GM21526 (cell line): ENCODE results near the gene EVL.

Source experiments
- ATAC-seq: cut with Tn5 transposase; IDR thresholded peaks from one replicate; pipeline ENCODE4 v1.9.1; 2021; ENCODE audit warnings: moderate library complexity; ENCODE audit not compliant: unreplicated experiment, low FRiP score

EVL gene

GRCh38 chr14:100080206-100080605 is 15.0 kb downstream of the EVL start:
- no peak for ATAC-seq

DNA sequence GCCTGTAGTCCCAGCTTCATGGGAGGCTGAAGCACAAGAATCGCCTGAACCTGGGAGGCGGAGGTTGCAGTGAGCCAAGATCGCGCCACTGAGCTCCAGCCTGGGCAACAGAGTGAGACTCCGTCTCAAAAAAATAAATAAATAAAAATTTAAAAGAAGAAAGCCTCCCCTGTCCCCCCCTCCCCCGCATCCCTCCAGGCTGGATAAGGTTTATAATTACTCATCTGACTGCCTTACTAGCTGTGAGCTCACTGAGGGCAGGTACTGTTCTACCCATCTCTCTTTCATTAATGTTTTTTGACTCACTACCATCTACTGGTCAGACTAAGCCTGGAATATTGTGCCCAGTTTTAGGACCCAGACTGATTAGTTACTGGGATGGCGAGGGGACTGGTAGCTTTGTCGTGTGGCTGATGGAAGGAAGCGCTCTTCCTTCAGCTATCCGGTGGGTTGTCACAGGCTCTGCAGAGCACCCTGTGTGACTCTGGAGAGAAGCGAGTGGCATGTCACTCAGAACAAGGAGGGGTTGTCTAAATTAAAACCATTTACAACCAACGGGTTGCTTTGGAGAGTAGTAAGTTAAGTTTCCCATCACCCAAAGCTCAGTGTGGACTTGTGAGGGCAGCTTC is 16.9 kb downstream of the EVL start:
- no peak for ATAC-seq

DNA sequence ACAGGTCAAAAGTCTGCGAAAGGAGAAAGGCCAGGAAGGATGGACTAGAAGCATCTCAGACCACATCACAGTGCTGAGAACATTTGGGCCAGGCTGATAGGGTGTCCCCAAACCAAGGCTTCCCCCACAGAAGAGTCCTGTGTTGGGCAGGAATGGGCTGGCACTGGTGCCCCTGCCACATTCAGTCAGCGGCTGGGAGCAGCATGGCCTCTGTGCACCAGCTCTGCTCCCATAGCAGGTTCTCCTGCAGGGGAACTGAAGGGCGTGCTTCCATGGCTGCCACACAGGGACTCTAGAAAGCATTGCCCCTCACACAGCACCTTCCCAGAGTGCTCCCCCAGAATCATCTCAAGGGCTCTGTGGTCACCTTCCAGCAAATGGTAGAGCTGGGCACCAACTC is 17.5 kb downstream of the EVL start:
- no peak for ATAC-seq

DNA sequence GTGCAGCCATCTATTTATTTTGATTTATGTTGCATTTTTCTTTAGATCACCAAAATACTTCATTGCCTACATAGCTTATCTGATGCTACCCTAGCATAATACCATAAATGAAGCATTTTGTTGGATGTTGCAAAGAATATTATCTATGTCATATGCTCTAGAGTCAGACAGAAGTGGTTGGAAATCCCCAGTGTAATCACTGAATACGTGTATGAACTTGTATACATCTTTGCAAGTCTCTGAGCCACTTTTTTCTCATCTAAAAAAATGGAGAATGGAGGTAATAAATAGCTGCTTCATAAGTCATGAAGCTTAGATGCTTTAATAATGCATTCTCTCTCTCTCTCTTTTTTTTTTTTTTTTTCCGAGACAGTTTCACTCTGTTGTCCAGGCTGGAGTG is 18.5 kb downstream of the EVL start:
- ATAC-seq: no peak

DNA sequence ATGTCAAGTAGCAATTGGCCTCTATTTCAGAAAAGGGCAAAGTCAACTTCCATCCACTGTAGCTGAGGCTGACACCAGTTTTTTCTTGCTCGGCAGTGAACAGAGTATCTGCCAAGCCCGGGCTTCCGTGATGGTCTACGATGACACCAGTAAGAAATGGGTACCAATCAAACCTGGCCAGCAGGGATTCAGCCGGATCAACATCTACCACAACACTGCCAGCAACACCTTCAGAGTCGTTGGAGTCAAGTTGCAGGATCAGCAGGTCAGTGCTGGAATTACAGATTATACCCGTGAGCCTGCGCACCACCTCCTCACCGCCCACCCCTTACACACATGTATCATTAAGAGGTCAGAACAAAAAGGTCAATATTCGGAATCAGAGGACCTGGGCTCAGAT is 19.4 kb downstream of the EVL start:
- no peak for ATAC-seq

GRCh38 chr14:100085462-100085861 is 20.2 kb downstream of the EVL start:
- ATAC-seq: no peak

DNA sequence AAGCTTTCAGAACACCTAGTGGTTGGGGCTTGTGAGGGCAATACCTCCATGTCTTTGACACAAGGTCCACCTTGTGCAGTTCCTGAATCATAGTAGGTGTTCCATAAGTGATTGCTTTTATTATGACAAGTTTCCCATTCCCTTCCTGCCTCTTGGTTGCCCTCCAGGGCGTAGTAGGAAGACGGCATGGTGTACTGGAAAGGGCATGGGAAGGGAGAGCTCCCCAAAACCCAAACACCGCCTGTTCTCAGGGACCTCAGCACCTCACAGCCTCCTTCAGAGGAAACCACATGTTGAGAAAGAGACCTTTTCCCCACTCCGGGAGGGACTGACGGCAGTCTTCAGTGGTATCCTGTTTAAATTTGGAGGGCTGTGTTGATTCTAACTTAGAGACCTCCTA is 21.1 kb downstream of the EVL start:
- no peak for ATAC-seq

- ATAC-seq: no peak
Observed at GRCh38 chr14:100088226-100088625, 23.0 kb downstream of the EVL start.

DNA sequence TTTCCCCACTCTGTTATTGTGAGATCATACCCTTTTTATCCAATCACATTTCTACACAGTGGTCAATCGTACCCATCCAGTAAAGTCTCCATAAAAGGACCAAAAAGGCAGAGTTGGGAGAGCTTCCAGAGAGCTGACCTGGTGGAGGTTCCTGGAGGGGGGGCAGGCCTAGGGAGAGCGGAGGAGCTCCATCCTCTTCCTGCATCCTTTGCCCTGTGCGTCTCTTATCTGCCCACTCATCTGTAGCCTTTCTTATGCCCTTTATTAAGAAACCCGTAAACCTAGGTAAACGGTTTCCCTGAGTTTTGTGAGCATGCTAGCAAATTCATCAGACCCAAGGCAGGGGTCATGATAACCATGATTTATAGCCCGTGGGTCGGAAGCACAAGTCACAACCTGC is 26.2 kb downstream of the EVL start:
- ATAC-seq: no peak

GRCh38 chr14:100092832-100093231 is 27.6 kb downstream of the EVL start:
- ATAC-seq: no peak

DNA sequence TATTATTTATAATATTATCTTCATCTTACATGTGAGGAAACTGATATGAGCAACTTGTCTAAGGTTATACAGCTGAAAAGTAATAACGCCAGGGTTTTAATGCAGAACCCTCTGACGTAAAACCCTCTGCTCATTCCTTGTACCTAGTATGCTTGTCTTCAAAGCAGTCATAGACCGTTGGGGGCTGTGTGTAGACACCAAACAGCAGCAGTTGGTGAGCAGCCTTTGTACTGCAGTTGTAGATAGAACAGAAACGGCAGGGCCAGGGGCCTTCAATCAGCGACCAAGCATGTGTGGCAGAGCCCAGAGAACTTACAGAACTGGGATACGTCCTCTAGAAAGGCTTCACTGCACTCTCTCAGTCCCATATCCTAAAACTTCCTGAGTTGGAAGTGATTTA is 28.1 kb downstream of the EVL start:
- ATAC-seq: no peak

DNA sequence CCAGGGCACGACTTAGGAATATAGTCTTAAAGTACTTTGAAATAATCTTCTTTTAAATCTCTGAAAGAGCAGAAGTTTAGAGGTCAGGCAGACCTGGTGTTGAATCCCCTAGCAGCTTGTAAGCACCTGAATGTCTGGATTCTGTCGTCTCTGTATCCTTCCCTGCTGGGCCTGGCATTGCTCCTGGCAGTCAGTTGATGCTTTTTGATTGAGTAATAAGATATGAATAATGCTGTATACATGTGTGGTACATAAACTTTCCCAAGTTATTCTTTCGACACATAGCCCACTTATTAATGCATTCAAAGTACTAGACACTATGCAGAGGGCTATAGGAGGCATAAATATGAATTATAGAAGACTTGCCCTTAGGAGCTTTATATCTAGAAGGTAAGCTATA is 31.4 kb downstream of the EVL start:
- no peak for ATAC-seq

DNA sequence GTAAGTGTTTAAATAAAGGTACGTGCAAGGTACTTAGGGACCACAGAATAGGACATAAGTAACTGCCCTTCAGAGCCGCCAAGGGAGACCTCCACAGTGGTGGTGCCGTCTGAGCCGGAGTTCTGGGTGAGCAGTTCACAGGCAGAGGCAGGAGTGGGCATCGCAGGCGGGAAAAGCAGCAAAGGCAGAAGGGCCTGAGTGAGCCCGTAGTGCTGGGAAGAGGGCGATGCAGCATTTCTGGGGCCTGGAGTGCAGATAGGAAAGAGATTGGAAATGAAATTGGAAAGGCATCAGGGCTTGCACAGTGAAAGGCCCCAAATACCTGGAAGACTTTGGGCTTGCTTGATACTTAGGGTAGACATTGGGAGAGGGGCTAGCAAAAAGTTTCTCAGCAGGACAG is 32.9 kb downstream of the EVL start:
- ATAC-seq: no peak

DNA sequence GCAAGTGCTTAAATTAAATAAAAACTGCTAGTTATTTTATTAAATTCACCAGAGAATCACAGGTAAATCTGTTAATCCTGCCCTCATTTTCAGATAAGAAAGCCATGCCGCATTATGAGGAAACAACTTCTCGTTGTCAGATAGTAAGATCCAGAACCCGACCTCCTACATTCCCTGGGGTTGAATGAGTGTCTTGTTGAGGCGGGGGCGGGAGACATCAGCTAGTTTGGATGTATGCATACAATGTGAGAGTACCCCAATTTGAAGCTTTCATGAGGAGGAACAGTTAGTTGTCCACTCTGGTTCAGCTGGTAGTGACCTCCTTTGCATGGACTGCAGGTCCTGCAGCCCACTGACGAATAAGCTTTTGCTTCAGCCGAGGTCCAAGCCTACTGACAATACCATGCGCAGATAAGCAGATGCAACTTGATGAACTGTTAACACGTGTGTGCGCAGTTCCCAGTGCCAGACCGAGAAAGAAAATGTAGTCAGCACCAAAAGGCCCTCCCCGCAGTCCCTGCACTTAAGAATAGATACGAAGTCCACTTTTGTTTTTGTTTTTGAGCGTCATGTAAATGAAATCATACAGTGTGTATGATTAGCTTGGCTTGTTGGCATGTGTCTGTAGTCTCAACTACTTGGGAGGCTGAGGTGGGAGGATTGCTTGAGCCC is 34.9 kb downstream of the EVL start:
- no peak for ATAC-seq

DNA sequence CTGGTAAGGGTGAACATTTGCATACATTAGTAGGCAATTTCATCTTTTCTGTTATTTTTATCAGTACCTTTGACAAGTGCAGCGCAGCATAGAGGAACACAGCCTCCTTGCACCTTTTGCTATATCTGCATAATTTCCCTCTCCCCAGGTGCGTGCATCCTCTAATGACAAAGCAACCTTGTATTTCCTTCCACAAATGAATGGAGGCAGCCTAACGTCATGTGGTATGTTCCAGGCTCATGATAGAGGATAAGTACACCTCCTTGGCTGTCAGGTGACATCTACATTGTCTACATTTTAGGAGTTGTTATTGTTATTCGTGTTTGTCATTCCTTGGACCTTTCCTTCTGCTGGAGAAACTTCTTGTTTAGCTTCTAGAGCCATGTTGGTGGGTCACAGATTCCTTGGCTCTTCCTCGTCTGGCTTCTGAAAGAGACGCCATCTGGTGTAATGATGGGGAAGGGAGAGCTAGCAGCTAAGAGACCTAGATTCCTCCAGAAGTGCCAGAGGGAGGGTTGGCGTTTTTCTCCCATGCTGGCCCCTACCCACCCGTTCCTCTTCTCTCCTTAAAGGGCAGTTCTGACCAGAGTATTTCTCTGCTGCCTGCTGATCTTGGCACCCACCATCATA is 37.0 kb downstream of the EVL start:
- ATAC-seq: no peak

GRCh38 chr14:100103250-100104005 is 38.2 kb downstream of the EVL start:
- ATAC-seq: no peak

DNA sequence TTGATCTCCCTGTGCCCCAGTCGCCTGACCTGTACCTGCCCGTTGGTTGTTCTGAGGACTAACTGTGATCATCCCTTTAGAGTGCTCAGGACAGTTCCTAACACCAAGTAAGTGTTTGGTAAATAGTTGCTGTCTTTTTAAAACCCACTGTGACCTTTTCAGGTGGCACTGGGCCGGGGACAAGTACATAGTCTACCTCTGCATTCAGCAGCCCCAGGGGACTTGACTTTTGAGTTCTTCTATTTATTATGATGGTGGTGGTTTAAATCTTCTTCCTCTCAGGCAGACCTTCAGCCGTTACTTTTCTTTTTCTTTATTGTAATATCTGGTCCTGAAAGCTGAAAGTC is 38.8 kb downstream of the EVL start:
- ATAC-seq: no peak

DNA sequence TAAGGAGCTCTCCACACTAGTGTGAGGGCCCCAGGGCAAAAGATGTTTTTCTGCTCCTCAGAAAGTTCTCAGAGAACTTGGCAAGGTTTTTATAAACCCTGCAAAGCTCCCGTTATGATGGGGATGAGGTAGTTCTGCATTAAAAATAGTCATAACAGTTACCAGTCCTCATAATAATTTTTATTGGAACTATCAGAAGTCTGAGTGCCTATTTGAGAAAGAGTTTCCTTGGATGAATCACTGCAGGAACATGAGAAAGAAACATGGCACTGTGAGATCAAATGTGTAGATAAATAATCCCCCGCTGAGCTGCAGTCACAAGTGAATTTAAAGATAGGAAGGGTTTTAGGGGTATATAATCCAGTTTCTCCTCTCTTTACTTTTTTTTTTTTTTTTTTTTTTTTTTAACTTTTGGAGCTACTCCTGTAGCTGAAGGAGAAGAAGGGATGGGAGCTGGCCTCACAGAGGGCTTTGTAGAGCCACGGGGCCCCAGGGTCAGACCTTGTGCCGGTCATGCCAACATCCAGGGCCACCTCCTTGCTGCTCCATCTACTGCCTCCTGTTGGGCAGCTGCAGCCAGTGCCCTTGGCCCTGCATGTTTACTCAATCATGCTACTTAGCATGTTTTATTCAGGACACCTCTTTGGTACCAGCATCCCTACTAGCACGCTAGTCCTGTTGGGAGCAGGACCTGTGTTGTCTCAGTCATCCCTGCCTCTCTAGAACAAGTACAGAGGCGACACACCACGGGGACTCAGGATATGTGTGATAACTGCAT is 39.5 kb downstream of the EVL start:
- ATAC-seq: no peak

DNA sequence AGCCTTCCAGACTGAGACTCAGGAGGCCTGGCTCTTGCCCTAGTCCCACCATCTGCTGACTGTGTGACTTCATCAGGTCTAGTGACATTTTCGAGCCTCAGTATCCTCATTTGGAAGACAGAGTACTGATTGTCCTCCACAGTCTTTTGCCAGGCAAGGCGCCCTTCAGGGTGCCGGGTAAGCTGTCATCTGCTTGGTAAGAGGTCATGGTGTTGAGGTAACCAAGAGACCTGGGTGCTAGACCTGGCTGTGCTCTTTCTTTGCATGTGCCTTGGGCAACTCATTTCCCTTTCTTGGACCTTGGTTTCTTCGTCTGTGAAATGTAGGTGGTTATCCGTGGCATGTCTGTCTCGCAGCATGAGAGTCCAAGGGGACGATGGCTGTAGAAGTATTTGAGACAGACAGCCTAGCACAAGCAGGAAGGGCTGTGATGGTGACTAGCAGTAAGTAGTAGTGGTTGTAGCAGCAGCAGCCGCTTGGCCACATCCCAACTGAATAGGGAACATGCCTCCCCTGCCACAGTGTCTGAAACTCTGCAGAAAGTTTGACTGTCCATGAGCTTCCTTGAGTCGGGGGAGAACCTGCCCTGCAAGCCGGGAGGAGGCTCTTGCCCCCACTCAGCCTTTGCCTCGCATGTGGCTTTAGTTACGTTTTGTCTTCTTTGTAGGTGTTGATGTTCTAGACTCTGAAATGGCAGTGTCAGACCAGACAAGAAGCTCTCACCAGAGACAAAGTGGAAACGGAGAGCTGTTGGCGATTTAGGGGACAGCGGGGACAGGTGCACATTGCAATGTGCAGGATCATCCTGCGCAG is 40.3 kb downstream of the EVL start:
- no peak for ATAC-seq
